Superior temporal gyrus (tissue), 1 donor: ENCODE data around the gene CCT7.

ENCODE experiments used
- DNase-seq: peaks from one replicate; pipeline ENCODE4 v3.0.0-alpha.2; 2016; ENCODE audit errors: extremely low spot score

The CCT7 gene

DNA sequence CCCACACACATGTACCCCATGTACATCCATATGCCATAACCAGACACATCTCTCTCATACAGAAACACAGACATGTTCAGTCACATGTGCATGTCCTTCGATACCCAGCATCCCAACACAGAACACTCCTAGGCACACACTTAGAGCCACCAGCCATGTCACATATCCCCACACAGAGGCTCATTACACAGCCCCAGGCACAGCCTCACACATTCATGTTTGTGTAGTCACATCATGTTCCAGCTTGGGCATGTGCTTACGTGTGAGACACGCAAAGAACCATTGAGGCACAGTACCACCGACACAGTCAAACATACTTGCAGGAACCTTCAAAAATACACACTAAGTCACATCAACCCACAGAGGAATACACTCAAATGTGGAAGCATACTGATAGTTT lies 32.9 kb downstream of the CCT7 start:
- DNase-seq = no peak

- no peak for DNase-seq
Observed at GRCh38 chr2:73268366-73268829, 34.3 kb downstream of the CCT7 start.

DNA sequence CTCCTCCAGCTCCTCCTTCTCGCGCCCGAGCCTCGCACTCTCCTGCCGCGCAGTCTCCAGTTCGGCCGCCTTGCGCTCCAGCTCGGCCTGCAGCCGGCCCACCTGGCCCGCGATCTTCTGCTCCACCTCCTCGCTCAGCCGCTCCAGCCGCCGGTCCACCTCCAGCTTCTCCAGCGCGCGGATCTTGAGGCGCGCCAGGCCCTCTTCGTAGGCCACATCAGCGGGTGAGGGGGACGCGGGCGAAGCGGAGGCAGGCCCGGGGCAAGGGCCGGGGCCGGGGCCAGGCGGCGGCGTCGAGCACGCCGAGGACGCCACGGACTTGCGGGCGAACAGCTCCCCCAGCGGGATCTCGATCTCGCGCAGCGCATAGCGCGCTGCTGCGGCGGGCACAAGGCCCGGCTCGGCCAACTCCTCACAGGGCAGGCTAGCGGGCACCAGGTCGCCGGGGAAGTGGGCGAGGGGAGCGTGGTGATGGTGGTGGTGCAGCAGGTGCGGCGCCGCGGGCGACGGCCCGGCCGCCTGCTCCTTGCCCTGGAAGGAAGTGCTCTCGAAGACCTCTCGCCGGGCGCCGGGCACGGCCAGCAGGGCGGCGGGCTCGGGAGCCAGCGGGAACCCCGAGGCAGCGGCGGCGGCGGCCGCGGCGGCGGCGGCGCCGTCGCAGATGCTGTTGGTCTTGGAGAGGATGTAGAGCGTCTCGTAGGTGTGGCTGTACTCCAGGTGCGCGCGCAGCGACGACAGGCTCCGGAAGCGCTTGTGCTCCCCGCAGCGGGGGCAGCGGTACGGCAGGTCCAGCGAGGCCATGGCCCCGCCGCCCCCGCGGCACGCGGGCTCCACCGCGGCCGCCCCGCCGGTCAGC lies 35.0 kb downstream of the CCT7 start:
- no peak for DNase-seq

- no peak for DNase-seq
Observed at GRCh38 chr2:73269686-73270465, 35.8 kb downstream of the CCT7 start.

DNA sequence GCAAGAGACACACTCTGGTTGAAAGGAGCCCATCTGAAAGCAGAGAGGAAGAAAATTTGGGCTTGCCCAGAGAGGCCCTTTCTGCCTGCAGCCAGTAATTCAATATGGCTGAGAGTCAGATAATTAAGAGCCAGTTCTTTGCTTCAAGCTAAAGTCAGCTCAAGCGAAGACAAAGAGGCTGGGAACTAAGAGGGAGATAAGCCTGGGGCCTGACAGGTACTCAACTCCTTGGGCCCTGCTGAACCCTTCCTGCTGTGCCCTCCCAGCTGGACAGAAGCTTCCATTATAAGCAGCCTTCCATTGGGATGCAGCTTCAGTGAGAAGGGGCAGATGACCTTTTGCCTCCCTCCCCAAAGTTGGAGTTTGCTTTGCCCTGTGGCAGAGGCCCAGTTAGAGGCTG lies 38.2 kb downstream of the CCT7 start:
- DNase-seq = no peak

DNA sequence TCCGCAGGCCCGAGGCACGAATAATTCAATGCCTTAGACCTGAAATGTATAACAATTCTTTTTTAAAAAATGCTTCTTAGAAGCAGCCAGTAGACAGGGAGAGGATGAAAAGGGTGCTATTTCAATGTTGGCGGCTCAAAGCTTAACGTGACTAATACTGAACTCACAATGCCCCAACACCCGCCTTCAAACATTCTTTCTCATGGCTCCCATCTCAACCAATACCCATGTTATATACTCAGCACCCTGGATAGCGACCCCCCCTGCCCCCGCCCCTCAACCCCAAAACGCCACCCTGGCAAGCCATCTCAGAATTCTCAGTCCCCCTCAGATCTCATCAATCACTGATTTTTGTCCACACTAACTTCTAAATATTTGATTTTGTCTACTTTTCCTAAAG lies 45.7 kb downstream of the CCT7 start:
- no peak for DNase-seq

- no peak for DNase-seq
Observed at GRCh38 chr2:73281244-73281643, 47.1 kb downstream of the CCT7 start.

DNA sequence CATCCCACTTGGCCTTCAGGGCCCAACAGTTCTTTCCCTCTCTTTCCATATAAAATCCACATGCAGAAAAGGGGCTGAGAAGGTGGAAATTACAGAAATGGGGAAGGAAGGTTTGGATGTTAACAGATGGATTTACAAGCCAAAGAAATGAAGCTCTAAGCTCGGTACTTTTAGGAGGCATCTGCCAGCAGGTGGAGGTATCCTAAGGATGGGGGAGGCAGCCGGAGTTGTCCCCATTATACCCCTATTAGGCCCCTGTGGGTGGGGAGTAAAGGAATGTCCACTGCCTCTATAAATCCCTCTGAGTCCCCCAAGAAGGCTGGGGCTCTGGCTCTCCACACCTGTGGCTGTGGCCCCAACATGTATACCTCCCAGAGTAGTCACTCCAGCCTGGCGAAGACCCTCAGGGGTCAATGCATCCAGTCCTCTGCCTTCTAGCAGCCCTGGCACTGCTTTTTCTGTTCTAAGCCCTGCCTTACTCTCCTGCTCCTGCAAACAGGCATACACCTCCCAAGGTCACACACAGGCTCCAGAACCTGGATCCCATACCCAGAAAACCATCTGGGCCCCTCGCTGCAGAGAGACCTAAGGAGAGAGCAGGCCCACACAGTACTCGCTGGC lies 48.9 kb downstream of the CCT7 start:
- no peak for DNase-seq

DNA sequence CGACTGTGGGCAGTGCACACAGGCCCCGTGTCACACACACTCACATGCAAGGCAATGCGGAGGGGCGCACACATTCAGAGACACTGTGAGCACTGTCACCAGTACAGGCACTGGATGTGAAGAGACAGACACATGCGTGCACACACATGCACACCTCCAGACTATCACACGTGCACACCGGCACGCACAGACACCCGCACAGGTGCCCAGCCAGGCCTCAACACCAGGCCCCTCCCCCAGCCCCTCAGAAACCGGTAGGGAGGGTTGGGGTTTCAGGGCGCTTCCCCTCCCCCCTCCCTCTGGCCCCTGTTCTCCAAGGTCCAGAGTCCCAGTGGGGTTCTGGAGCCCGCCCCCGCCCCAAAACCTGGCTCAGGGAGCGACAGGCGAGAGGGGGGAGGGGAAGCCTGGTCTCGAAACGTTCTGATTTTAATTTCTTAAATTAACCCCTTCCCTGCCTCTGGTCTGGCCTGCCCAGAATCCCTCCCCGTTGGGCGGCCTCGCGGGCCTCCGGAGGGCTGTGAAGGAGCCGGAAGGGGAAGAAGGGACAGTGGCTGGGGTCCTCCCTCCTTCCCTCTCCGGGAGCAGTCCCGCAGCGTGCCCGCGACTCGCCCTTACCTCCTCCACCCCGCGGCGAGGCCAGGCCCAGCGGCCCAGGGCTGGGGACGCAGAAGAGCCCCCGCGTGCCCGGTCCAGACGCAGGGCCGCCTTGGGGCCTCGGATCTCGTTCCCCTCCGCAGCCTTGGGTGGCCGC lies 49.6 kb downstream of the CCT7 start:
- DNase-seq = no peak

DNA sequence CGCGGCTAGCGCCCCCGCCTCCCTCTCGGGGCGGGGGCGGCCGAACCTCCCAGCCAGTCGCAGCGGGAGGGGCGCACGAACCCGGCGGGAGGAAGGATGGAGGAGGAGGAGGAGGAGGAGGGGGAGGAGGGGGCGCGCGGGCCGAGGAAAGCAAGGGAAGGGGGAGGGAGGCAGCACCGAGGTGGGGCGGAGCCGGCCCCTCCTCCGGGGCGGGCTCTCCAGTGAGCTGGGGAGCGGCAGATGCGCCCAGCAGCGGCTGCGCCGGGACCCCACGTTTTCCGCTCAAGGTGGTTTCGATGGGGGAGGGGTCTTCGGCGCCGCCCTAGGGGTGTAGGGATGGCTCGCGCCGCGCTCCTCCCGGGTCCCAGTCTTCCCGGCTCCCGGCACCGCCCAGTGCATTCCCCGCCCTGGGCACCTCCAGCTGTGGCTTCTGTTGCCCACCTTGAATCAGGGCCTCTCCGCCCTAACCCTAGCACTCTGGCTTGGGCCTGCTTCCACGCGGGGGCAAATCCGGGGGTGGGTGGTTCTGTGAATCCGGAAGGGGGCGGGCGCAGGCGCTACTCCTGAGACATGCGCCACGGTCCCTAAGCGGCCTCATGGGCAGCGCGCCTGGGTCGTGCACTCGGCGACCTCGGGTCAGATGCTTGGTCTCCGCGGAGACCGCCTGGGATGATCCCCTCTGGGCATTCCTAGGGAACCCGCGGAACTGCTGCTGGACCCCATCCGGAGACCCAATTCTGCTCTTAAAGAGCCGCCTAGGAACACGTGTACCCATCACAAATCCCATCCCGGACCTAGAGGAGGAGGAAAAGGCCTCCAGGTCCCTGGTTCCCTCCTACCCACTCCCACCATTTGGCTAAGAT lies 50.4 kb downstream of the CCT7 start, which contains the start of gene FBXO41:
FBXO41 (minus strand) TSS at position 183 of the 863 bp plus-strand sequence. CDS start 14,848 bp downstream, outside the sequence.
- DNase-seq = no peak

DNA sequence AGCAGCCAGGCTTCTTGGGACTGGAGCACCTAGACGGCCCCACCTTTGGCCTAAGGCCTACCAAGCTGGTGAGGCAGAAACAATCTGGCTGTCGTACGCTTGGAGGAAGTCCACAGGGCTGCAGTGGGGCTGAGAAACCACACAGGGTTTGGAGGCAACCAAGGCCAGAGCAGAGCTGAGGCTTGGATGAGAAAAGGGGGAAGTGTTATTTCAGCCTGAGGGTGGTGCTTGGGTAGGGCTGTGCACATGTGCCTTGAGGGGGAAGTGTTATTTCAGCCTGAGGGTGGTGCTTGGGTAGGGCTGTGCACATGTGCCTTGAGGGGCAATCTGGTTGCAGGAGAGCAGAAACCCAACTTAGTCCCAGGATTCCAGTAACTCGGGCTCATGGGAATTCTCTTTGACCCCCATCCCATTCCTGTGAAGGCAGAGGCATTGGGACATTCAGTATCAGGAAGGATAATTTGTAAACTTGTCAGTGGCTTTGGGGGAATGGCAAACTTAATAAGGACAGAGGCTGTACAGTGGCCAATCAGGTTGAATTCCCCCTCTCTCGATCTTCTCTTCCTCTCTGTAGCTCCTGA lies 51.1 kb downstream of the CCT7 start:
- DNase-seq = no peak

GRCh38 chr2:73286134-73286655 lies 52.1 kb downstream of the CCT7 start:
- no peak for DNase-seq

DNA sequence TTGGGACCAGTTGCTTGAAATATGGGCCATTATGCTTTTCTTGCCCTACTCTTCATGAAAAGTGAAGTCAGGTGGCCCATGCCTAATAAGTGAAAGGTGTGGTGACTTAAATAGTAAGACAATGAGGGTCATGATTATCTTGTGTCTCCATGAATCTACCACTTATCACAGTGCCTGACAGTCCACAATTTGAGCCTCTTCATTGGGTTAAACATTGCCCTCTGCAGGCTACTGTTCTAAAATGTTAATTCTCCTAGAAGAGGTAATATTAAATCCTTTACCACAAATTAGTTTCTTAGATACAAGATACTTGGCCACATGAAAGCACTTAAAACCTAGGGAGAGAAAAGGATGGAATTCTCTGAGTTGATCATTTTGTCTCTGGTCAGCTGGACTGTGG lies 55.2 kb downstream of the CCT7 start:
- DNase-seq = no peak

GRCh38 chr2:73290049-73290839 lies 56.1 kb downstream of the CCT7 start:
- peak; percentile 74 for DNase-seq

- no peak for DNase-seq
Observed at GRCh38 chr2:73291093-73291460, 57.0 kb downstream of the CCT7 start.

DNA sequence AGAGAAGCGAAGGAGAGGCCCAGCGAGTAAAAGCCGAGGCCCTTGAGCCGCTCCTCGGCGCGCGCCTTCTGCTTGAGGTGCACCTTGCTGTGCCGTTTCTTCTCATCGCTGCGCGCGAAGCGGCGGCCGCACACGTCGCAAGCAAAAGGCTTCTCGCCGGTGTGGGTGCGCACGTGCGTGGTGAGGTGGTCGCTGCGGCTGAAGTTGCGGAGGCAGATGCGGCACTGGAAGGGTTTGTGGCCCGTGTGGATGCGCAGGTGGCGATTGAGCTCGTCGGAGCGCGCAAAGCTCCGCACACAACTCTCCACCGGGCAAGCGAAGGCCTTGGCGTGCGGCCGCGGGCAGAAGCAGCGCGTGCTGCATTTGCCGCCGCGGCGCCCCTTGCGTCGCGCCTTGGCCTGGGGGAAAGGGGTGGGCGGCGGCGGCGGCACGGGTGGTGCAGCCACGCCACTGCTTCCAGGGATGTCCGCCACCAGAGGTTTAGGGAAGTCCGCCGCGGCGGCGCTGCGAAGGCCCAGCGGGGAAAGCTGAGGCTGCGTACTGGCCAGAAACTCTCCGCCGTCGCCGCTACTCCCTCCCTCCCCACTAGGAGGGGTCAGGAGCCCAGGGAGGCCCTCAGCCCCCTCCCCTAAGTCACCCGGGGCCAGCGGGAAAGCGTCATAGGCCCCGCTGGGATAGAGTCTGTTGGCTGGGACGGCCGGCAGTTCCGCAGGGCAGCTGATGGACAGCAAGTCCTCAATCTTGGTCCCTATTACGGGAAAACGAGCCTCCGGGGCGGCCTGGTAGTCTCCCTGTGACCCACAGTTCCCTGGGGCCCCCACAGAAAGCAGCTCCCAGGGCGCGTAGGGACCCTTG lies 57.6 kb downstream of the CCT7 start:
- no peak for DNase-seq

- DNase-seq = no peak
Observed at GRCh38 chr2:73292316-73292905, 58.3 kb downstream of the CCT7 start.
